ENCODE measurements around the gene TNFSF4.
"Not testable (repeated sequence)": the region's sequence is repeated elsewhere in the genome, so short reads cannot be mapped to it uniquely, and the experiment has no call there.

The TNFSF4 gene

GRCh38 chr1:173239058-173239457 is 31.9 kb upstream of the TNFSF4 start:
- no peak overlapping the region for H3K4me3 ChIP-seq (ENCODE audit: insufficient read depth, low read depth, low read length, poor library complexity, severe bottlenecking)
- H3K27ac ChIP-seq (ENCODE audit: insufficient read depth, low read length, poor library complexity, severe bottlenecking): no peak overlapping the region
- H3K36me3 ChIP-seq (ENCODE audit: control insufficient read depth, insufficient read depth, low read length): no peaks in the 10 kb centered on the region
- H3K9me3 ChIP-seq (ENCODE audit: control insufficient read depth, low read length): peaks cover 3% of the 10 kb centered on the region
- DNase-seq: no peak
- H3K4me1 ChIP-seq (ENCODE audit: control insufficient read depth, insufficient read depth, low read length, poor library complexity, severe bottlenecking): no peaks in the 10 kb centered on the region
- H3K27me3 ChIP-seq (replicated peaks; ENCODE audit: control insufficient read depth, insufficient read depth, low read length, poor library complexity, severe bottlenecking): no peaks in the 10 kb centered on the region

GRCh38 chr1:173234899-173235298 is 27.8 kb upstream of the TNFSF4 start:
- Histone ChIP-seq H3K9me3 (ENCODE audit: control insufficient read depth, low read length) (no peaks in the 10 kb centered on the region), H3K36me3 (ENCODE audit: control insufficient read depth, insufficient read depth, low read length) (no peaks in the 10 kb centered on the region), H3K4me3 (ENCODE audit: insufficient read depth, low read depth, low read length, poor library complexity, severe bottlenecking) (no peak overlapping the region), H3K27me3 (replicated peaks; ENCODE audit: control insufficient read depth, insufficient read depth, low read length, poor library complexity, severe bottlenecking) (no peaks in the 10 kb centered on the region), H3K4me1 (ENCODE audit: control insufficient read depth, insufficient read depth, low read length, poor library complexity, severe bottlenecking) (no peaks in the 10 kb centered on the region), H3K27ac (ENCODE audit: insufficient read depth, low read length, poor library complexity, severe bottlenecking) (no peak overlapping the region)
- no peak for DNase-seq

GRCh38 chr1:173234434-173234833 is 27.3 kb upstream of the TNFSF4 start:
- not testable (repeated sequence) for H3K4me3 ChIP-seq (ENCODE audit: insufficient read depth, low read depth, low read length, poor library complexity, severe bottlenecking); H3K27ac ChIP-seq (ENCODE audit: insufficient read depth, low read length, poor library complexity, severe bottlenecking); H3K9me3 ChIP-seq (ENCODE audit: control insufficient read depth, low read length); H3K27me3 ChIP-seq (replicated peaks; ENCODE audit: control insufficient read depth, insufficient read depth, low read length, poor library complexity, severe bottlenecking); H3K4me1 ChIP-seq (ENCODE audit: control insufficient read depth, insufficient read depth, low read length, poor library complexity, severe bottlenecking); DNase-seq; H3K36me3 ChIP-seq (ENCODE audit: control insufficient read depth, insufficient read depth, low read length)

GRCh38 chr1:173229031-173229430 is 21.9 kb upstream of the TNFSF4 start:
- H3K27me3 ChIP-seq (replicated peaks; ENCODE audit: control insufficient read depth, insufficient read depth, low read length, poor library complexity, severe bottlenecking); H3K9me3 ChIP-seq (ENCODE audit: control insufficient read depth, low read length); DNase-seq; H3K27ac ChIP-seq (ENCODE audit: insufficient read depth, low read length, poor library complexity, severe bottlenecking); H3K36me3 ChIP-seq (ENCODE audit: control insufficient read depth, insufficient read depth, low read length); H3K4me1 ChIP-seq (ENCODE audit: control insufficient read depth, insufficient read depth, low read length, poor library complexity, severe bottlenecking); H3K4me3 ChIP-seq (ENCODE audit: insufficient read depth, low read depth, low read length, poor library complexity, severe bottlenecking): not testable (repeated sequence)

GRCh38 chr1:173224949-173225348 is 17.8 kb upstream of the TNFSF4 start:
- H3K4me3 ChIP-seq (ENCODE audit: insufficient read depth, low read depth, low read length, poor library complexity, severe bottlenecking): no peak overlapping the region
- H3K27ac ChIP-seq (ENCODE audit: insufficient read depth, low read length, poor library complexity, severe bottlenecking): no peak overlapping the region
- no peaks in the 10 kb centered on the region for H3K27me3 ChIP-seq (replicated peaks; ENCODE audit: control insufficient read depth, insufficient read depth, low read length, poor library complexity, severe bottlenecking)
- DNase-seq: no peak
- no peaks in the 10 kb centered on the region for H3K36me3 ChIP-seq (ENCODE audit: control insufficient read depth, insufficient read depth, low read length)
- H3K9me3 ChIP-seq (ENCODE audit: control insufficient read depth, low read length): no peaks in the 10 kb centered on the region
- H3K4me1 ChIP-seq (ENCODE audit: control insufficient read depth, insufficient read depth, low read length, poor library complexity, severe bottlenecking): no peaks in the 10 kb centered on the region

GRCh38 chr1:173224280-173224892 is 17.3 kb upstream of the TNFSF4 start:
- H3K27me3 ChIP-seq (replicated peaks; ENCODE audit: control insufficient read depth, insufficient read depth, low read length, poor library complexity, severe bottlenecking): no peaks in the 10 kb centered on the region
- no peak overlapping the region for H3K27ac ChIP-seq (ENCODE audit: insufficient read depth, low read length, poor library complexity, severe bottlenecking)
- no peaks in the 10 kb centered on the region for H3K9me3 ChIP-seq (ENCODE audit: control insufficient read depth, low read length)
- H3K36me3 ChIP-seq (ENCODE audit: control insufficient read depth, insufficient read depth, low read length): no peaks in the 10 kb centered on the region
- H3K4me3 ChIP-seq (ENCODE audit: insufficient read depth, low read depth, low read length, poor library complexity, severe bottlenecking): no peak overlapping the region
- no peaks in the 10 kb centered on the region for H3K4me1 ChIP-seq (ENCODE audit: control insufficient read depth, insufficient read depth, low read length, poor library complexity, severe bottlenecking)
- no peak for DNase-seq

GRCh38 chr1:173223031-173223380 is 15.9 kb upstream of the TNFSF4 start:
- H3K27me3 ChIP-seq (replicated peaks; ENCODE audit: control insufficient read depth, insufficient read depth, low read length, poor library complexity, severe bottlenecking): no peaks in the 10 kb centered on the region
- no peak for DNase-seq
- no peaks in the 10 kb centered on the region for H3K4me1 ChIP-seq (ENCODE audit: control insufficient read depth, insufficient read depth, low read length, poor library complexity, severe bottlenecking)
- no peak overlapping the region for H3K27ac ChIP-seq (ENCODE audit: insufficient read depth, low read length, poor library complexity, severe bottlenecking)
- no peaks in the 10 kb centered on the region for H3K36me3 ChIP-seq (ENCODE audit: control insufficient read depth, insufficient read depth, low read length)
- no peaks in the 10 kb centered on the region for H3K9me3 ChIP-seq (ENCODE audit: control insufficient read depth, low read length)
- no peak overlapping the region for H3K4me3 ChIP-seq (ENCODE audit: insufficient read depth, low read depth, low read length, poor library complexity, severe bottlenecking)

- Histone ChIP-seq H3K27ac (ENCODE audit: insufficient read depth, low read length, poor library complexity, severe bottlenecking) (no peak overlapping the region), H3K9me3 (ENCODE audit: control insufficient read depth, low read length) (no peaks in the 10 kb centered on the region), H3K4me1 (ENCODE audit: control insufficient read depth, insufficient read depth, low read length, poor library complexity, severe bottlenecking) (no peaks in the 10 kb centered on the region), H3K27me3 (replicated peaks; ENCODE audit: control insufficient read depth, insufficient read depth, low read length, poor library complexity, severe bottlenecking) (no peaks in the 10 kb centered on the region), H3K4me3 (ENCODE audit: insufficient read depth, low read depth, low read length, poor library complexity, severe bottlenecking) (no peak overlapping the region), H3K36me3 (ENCODE audit: control insufficient read depth, insufficient read depth, low read length) (no peaks in the 10 kb centered on the region)
- DNase-seq: no peak
These were observed 15.3 kb upstream of the TNFSF4 start for GRCh38 chr1:173222149-173223030.

GRCh38 chr1:173220157-173220556 is 13.0 kb upstream of the TNFSF4 start:
- Histone ChIP-seq H3K27me3 (replicated peaks; ENCODE audit: control insufficient read depth, insufficient read depth, low read length, poor library complexity, severe bottlenecking) (no peaks in the 10 kb centered on the region), H3K27ac (ENCODE audit: insufficient read depth, low read length, poor library complexity, severe bottlenecking) (no peak overlapping the region), H3K4me3 (ENCODE audit: insufficient read depth, low read depth, low read length, poor library complexity, severe bottlenecking) (no peak overlapping the region), H3K9me3 (ENCODE audit: control insufficient read depth, low read length) (no peaks in the 10 kb centered on the region), H3K36me3 (ENCODE audit: control insufficient read depth, insufficient read depth, low read length) (no peaks in the 10 kb centered on the region), H3K4me1 (ENCODE audit: control insufficient read depth, insufficient read depth, low read length, poor library complexity, severe bottlenecking) (no peaks in the 10 kb centered on the region)
- DNase-seq: no peak

GRCh38 chr1:173213665-173214064 is 6.5 kb upstream of the TNFSF4 start:
- Histone ChIP-seq H3K4me3 (ENCODE audit: insufficient read depth, low read depth, low read length, poor library complexity, severe bottlenecking) (no peak overlapping the region), H3K27me3 (replicated peaks; ENCODE audit: control insufficient read depth, insufficient read depth, low read length, poor library complexity, severe bottlenecking) (no peaks in the 10 kb centered on the region), H3K9me3 (ENCODE audit: control insufficient read depth, low read length) (no peaks in the 10 kb centered on the region), H3K4me1 (ENCODE audit: control insufficient read depth, insufficient read depth, low read length, poor library complexity, severe bottlenecking) (no peaks in the 10 kb centered on the region), H3K27ac (ENCODE audit: insufficient read depth, low read length, poor library complexity, severe bottlenecking) (no peak overlapping the region), H3K36me3 (ENCODE audit: control insufficient read depth, insufficient read depth, low read length) (no peaks in the 10 kb centered on the region)
- no peak for DNase-seq

Data from effector memory CD4-positive, alpha-beta T cell (primary cell).